Endothelial cell (in vitro differentiated cells): ENCODE measurements around the gene C12orf50. TPM values are rescaled to one million over a fixed set of nuclear protein-coding genes. Genes with fewer than 3 reads are reported as not detected.
A peak's percentile ranks its signal among the peaks of the same experiment; 100 is the strongest.
"Not testable (repeated sequence)": the region's sequence is repeated elsewhere in the genome, so short reads cannot be mapped to it uniquely, and the experiment has no call there.

Source experiments
- DNase-seq: peaks from one replicate; pipeline ENCODE4 v3.0.0; 2021; ENCODE audit warnings: low spot score
- H3K27ac Mint-ChIP-seq: one replicate; pipeline ENCODE4 v1.8.0; 2021; ENCODE audit warnings: mixed read lengths, inconsistent platforms; ENCODE audit not compliant: unreplicated experiment
- H3K27me3 Mint-ChIP-seq: one replicate; pipeline ENCODE4 v1.8.0; 2021; ENCODE audit warnings: mild to moderate bottlenecking, moderate library complexity, mixed read lengths, inconsistent platforms; ENCODE audit not compliant: unreplicated experiment
- H3K36me3 Mint-ChIP-seq: one replicate; pipeline ENCODE4 v1.8.0; 2021; ENCODE audit warnings: mild to moderate bottlenecking, low read depth, mixed read lengths, inconsistent platforms; ENCODE audit not compliant: unreplicated experiment
- H3K4me1 Mint-ChIP-seq: one replicate; pipeline ENCODE4 v1.8.0; 2021; ENCODE audit warnings: mild to moderate bottlenecking, mixed read lengths, inconsistent platforms; ENCODE audit not compliant: unreplicated experiment
- H3K4me3 Mint-ChIP-seq: one replicate; pipeline ENCODE4 v1.8.0; 2021; ENCODE audit warnings: mild to moderate bottlenecking, mixed read lengths, inconsistent platforms; ENCODE audit not compliant: unreplicated experiment
- H3K9me3 Mint-ChIP-seq: one replicate; pipeline ENCODE4 v1.8.0; 2021; ENCODE audit warnings: mixed read lengths, inconsistent platforms; ENCODE audit not compliant: unreplicated experiment
- total RNA-seq: library from RNA; stranded (reverse); fragmentation: NEBNext Ultra II Directional; extraction: Animal tissue kit (Norgen Biotek cat#: 25700); gene quantifications from one replicate; pipeline ENCODE4 v1.2.1, GENCODE V29; 2021; ENCODE audit not compliant: unreplicated experiment
- TF ChIP-seq, protein P1 (sequence below): fragments of 200-600 bp; sonication (generic); IDR thresholded peaks from one replicate; pipeline ENCODE4 v1.5.0; 2021; ENCODE audit warnings: antibody characterized with exemption; ENCODE audit not compliant: unreplicated experiment

Gene C12orf50
- total RNA-seq, 1 donor from 2014 or later = not detected

DNA sequence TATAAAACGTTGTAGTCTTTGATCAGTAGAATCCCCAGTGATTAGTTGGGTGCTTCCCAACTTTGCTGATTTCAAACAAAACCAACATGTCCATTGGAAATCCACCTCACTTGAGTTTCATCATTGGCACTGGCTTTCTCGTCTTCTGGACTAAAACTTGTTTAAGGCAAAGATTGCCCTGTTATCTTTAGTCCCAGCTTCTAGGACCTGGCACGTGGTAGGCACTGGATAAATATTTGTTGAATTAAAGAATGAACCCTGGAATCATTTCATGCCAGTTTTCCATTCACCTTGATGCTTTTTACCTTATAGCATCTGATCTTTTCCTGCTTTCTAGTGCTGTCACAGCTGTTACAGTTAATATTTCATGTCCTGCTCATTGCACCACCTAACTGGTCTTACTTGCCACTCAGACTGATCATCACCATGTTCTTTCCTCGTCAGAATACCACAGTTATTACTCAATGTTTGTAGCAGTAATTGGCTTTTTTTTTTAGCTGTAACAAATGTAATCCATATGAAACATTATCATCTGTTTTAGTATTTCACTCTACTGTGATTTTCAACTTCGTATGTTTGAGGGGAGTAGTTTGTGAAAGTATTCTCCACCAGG is 7.3 kb upstream of the C12orf50 start:
- Mint-ChIP-seq H3K36me3 (peaks cover 5% of the 10 kb centered on the region), H3K4me3 (peak overlapping the region; percentile 95), H3K9me3 (peaks cover 5% of the 10 kb centered on the region), H3K27me3 (peaks cover 1% of the 10 kb centered on the region), H3K4me1 (peaks cover 8% of the 10 kb centered on the region), H3K27ac (no peak overlapping the region)
- TF ChIP-seq, protein P1, sequence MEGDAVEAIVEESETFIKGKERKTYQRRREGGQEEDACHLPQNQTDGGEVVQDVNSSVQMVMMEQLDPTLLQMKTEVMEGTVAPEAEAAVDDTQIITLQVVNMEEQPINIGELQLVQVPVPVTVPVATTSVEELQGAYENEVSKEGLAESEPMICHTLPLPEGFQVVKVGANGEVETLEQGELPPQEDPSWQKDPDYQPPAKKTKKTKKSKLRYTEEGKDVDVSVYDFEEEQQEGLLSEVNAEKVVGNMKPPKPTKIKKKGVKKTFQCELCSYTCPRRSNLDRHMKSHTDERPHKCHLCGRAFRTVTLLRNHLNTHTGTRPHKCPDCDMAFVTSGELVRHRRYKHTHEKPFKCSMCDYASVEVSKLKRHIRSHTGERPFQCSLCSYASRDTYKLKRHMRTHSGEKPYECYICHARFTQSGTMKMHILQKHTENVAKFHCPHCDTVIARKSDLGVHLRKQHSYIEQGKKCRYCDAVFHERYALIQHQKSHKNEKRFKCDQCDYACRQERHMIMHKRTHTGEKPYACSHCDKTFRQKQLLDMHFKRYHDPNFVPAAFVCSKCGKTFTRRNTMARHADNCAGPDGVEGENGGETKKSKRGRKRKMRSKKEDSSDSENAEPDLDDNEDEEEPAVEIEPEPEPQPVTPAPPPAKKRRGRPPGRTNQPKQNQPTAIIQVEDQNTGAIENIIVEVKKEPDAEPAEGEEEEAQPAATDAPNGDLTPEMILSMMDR = no peak
- DNase-seq = no peak

DNA sequence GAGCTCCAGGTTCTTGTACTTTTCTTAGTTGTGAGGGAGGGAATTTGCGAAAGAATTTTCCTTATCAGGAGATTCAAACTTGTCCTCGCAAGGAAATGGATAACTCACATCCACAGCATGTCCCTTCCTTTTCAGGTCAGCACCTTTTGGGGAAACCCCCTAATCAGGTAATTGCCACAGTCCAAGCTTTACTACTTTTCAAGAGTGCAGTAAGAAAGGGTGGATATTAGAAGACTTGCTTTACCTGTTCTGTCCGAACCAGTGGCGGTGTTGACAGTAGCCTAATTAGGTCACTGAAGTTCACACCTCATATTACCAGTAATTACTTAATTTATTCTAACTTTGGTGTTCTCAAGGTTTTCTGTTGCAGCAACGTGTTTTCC is 6.7 kb upstream of the C12orf50 start:
- peaks cover 6% of the 10 kb centered on the region for H3K9me3 Mint-ChIP-seq
- H3K4me1 Mint-ChIP-seq = peaks cover 8% of the 10 kb centered on the region
- peaks cover 6% of the 10 kb centered on the region for H3K36me3 Mint-ChIP-seq
- peak overlapping the region; percentile 95 for H3K4me3 Mint-ChIP-seq
- H3K27ac Mint-ChIP-seq = no peak overlapping the region
- H3K27me3 Mint-ChIP-seq = peaks cover 1% of the 10 kb centered on the region
- TF ChIP-seq, protein P1 = no peak
- DNase-seq = no peak

DNA sequence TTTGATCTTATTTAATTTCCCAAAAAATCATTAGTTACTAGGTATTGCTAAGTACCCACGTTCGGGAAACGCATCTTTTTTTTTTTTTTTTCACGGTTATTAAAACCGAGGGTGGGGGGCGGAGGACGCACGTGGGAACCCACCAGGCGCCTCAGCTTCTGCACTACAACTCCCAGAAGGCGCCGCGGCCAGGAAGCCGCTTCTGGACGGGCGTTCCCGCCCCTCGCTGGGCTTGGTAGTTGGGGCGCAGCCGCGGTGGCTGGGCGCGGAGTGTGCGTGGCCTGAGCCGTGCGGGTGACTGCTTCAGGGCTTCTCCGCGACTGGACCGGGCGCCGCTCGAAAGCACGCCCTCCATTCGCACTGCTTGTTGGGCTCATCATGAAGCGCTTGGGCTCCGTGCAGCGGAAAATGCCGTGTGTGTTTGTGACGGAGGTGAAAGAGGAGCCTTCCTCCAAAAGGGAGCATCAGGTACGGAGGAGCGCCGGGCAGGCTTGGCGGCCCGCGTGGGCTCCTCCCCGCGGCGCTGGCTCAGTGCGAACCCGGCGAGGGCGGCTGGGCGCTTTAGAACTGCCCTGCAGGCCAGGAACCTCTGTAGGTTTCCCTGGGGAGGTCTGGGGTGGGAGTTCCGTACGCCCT is 6.2 kb upstream of the C12orf50 start:
- Mint-ChIP-seq H3K27me3 (peaks cover 1% of the 10 kb centered on the region), H3K9me3 (peaks cover 6% of the 10 kb centered on the region), H3K4me1 (peaks cover 8% of the 10 kb centered on the region), H3K4me3 (peak overlapping the region; percentile 95), H3K27ac (no peak overlapping the region), H3K36me3 (peaks cover 6% of the 10 kb centered on the region)
- DNase-seq = peak; percentile 88
- TF ChIP-seq, protein P1 = no peak

DNA sequence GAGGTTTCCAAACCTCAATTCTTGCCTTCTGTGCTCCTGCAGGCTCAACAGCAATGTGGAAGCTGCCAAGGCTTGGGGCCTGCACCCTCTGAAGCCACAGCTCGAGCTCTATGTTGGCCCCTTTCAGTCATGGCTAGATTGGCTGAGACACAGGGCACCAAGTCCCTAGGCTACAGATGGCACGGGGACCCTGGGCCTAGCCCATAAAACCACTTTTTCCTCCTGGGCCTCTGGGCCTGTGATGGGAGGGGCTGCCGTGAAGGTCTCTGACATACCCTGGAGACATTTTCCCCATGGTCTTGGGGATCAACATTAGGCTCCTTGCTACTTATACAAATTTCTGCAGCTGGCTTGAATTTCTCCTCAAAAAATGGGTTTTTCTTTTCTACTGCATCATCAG is 2.0 kb upstream of the C12orf50 start:
- not testable (repeated sequence) for H3K36me3 Mint-ChIP-seq, H3K4me1 Mint-ChIP-seq, H3K4me3 Mint-ChIP-seq, H3K27me3 Mint-ChIP-seq, H3K27ac Mint-ChIP-seq, H3K9me3 Mint-ChIP-seq, DNase-seq

DNA sequence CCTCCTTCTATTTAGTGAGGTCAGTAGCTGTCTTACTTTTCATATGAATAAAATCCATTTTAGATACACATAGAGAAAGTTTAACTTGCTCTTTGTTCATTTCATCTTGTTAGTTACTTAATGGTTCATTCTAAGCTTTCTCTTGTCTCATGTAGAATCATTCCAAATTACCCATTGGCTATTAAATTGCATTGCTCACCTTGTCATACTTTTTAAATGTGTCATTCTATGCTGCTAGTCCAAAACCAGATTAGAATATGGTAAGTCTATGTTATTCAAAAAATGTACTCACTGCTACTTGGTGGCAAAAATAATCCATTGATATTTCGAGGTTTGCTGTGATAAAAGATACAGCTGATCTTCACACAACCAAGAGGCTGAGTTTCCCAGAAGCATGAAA is 3.0 kb downstream of the C12orf50 start:
- Mint-ChIP-seq H3K4me3 (no peak overlapping the region), H3K9me3 (no peaks in the 10 kb centered on the region), H3K36me3 (no peaks in the 10 kb centered on the region), H3K4me1 (no peaks in the 10 kb centered on the region), H3K27ac (no peak overlapping the region), H3K27me3 (no peaks in the 10 kb centered on the region)
- no peak for DNase-seq
- TF ChIP-seq, protein P1 = no peak
